Measurements from ENCODE around the gene CCDC107. TPM values are rescaled to one million over a fixed set of nuclear protein-coding genes. Genes with fewer than 3 reads are reported as not detected.

Gene CCDC107
- total RNA-seq, 1 experiment from 2014 or later: 9.2 TPM

- no peak for DNase-seq (ENCODE audit: low read depth)
Measured at GRCh38 chr9:35682520-35683315, 24.6 kb downstream of the CCDC107 start.

GRCh38 chr9:35683323-35683722, 25.2 kb downstream of the CCDC107 start:
- DNase-seq (ENCODE audit: low read depth): no peak

GRCh38 chr9:35684921-35685320, 26.8 kb downstream of the CCDC107 start:
- DNase-seq (ENCODE audit: low read depth): no peak

GRCh38 chr9:35685506-35685905, 27.4 kb downstream of the CCDC107 start:
- no peak for DNase-seq (ENCODE audit: low read depth)

GRCh38 chr9:35686222-35687203, 28.4 kb downstream of the CCDC107 start:
- no peak for DNase-seq (ENCODE audit: low read depth)

- no peak for DNase-seq (ENCODE audit: low read depth)
Measured at GRCh38 chr9:35687306-35687705, 29.2 kb downstream of the CCDC107 start.

- no peak for DNase-seq (ENCODE audit: low read depth)
Measured at GRCh38 chr9:35687972-35688557, 30.0 kb downstream of the CCDC107 start.

- peak; percentile 83 for DNase-seq (ENCODE audit: low read depth)
Measured at GRCh38 chr9:35688558-35689541, 30.8 kb downstream of the CCDC107 start.

GRCh38 chr9:35689542-35690293, 31.6 kb downstream of the CCDC107 start, which contains the start of gene TPM2:
Gene TPM2, minus strand, starts transcription at chr9:35689925. Its CDS starts 108 bp downstream, at chr9:35689817.
- DNase-seq (ENCODE audit: low read depth): peak; percentile 88

- DNase-seq (ENCODE audit: low read depth): no peak
Measured at GRCh38 chr9:35690294-35690613, 32.2 kb downstream of the CCDC107 start.

- DNase-seq (ENCODE audit: low read depth): peak; percentile 61
Measured at GRCh38 chr9:35690614-35691333, 32.7 kb downstream of the CCDC107 start.

- no peak for DNase-seq (ENCODE audit: low read depth)
Measured at GRCh38 chr9:35691334-35691650, 33.2 kb downstream of the CCDC107 start.

GRCh38 chr9:35691757-35692301, 33.7 kb downstream of the CCDC107 start:
- DNase-seq (ENCODE audit: low read depth): no peak

- DNase-seq (ENCODE audit: low read depth): no peak
Measured at GRCh38 chr9:35695943-35696401, 37.9 kb downstream of the CCDC107 start.

GRCh38 chr9:35696520-35697215, 38.6 kb downstream of the CCDC107 start:
- peak; percentile 54 for DNase-seq (ENCODE audit: low read depth)

GRCh38 chr9:35697486-35697885, 39.4 kb downstream of the CCDC107 start:
- no peak for DNase-seq (ENCODE audit: low read depth)

GRCh38 chr9:35698231-35698630, 40.1 kb downstream of the CCDC107 start:
- no peak for DNase-seq (ENCODE audit: low read depth)

GRCh38 chr9:35700031-35700430, 41.9 kb downstream of the CCDC107 start:
- DNase-seq (ENCODE audit: low read depth): no peak
